Measurements from ENCODE around the gene FAM209B.

The FAM209B gene

GRCh38 chr20:56506103-56506502 lies 26.9 kb upstream of the FAM209B start:
- TF ChIP-seq CTCF (conservative IDR thresholded peaks at IDR 0.05; ENCODE audit: low read length) = no peak
- no peak overlapping the region for H3K4me3 ChIP-seq (ENCODE audit: low read length)
- DNase-seq (ENCODE audit: low read depth) = no peak

GRCh38 chr20:56511926-56512325 lies 21.1 kb upstream of the FAM209B start:
- H3K4me3 ChIP-seq (ENCODE audit: low read length) = no peak overlapping the region
- DNase-seq (ENCODE audit: low read depth) = no peak
- no peak for TF ChIP-seq CTCF (conservative IDR thresholded peaks at IDR 0.05; ENCODE audit: low read length)

GRCh38 chr20:56513161-56514150 lies 19.6 kb upstream of the FAM209B start:
- H3K4me3 ChIP-seq (ENCODE audit: low read length) = no peak overlapping the region
- DNase-seq (ENCODE audit: low read depth) = no peak
- TF ChIP-seq CTCF (conservative IDR thresholded peaks at IDR 0.05; ENCODE audit: low read length) = no peak

DNA sequence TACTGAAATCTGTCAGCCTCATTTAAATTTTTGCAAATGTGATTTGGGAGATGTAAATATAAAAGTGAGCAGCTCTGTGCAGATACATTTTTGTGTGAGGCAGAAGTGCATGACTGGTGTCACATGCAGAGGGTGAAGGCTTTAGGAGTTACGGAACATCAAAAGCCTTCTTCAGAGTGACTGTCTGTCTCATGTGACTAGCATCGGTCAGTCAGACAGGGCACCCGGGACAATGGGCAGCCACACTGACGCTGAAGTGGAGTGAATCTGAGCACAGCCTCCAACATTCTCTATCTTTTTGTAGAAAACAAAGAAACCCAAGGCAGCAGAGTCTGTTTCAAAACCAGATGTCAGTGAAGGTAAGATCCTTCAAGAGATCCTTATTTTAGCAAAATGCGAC lies 16.4 kb upstream of the FAM209B start:
- DNase-seq (ENCODE audit: low read depth) = no peak
- TF ChIP-seq CTCF (conservative IDR thresholded peaks at IDR 0.05; ENCODE audit: low read length) = no peak
- no peak overlapping the region for H3K4me3 ChIP-seq (ENCODE audit: low read length)

GRCh38 chr20:56517211-56517610 lies 15.8 kb upstream of the FAM209B start:
- TF ChIP-seq CTCF (conservative IDR thresholded peaks at IDR 0.05; ENCODE audit: low read length) = no peak
- H3K4me3 ChIP-seq (ENCODE audit: low read length) = no peak overlapping the region
- DNase-seq (ENCODE audit: low read depth) = no peak

GRCh38 chr20:56517641-56518040 lies 15.4 kb upstream of the FAM209B start:
- no peak for DNase-seq (ENCODE audit: low read depth)
- TF ChIP-seq CTCF (conservative IDR thresholded peaks at IDR 0.05; ENCODE audit: low read length) = no peak
- H3K4me3 ChIP-seq (ENCODE audit: low read length) = no peak overlapping the region

DNA sequence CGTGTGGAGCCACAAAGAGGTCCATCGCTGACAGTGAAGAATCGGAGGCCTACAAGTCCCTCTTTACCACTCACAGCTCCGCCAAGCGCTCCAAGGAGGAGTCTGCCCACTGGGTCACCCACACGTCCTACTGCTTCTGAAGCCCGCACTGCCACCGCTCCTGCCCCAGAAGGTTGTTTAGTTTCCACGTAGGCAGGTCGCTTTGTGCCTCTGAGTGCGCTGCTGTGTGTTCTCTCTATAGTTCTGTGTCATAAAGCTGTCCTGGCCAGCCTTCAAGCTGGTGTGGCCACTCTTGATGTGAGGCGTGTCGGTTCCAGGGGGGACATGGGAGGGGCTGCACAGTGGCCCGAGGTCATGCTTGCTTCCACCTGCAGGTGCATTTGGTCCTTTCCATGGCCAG lies 14.9 kb upstream of the FAM209B start:
- no peak overlapping the region for H3K4me3 ChIP-seq (ENCODE audit: low read length)
- DNase-seq (ENCODE audit: low read depth) = no peak
- TF ChIP-seq CTCF (conservative IDR thresholded peaks at IDR 0.05; ENCODE audit: low read length) = no peak
